HCT116 (cell line): ENCODE data around the gene HTR3A. TPM values are rescaled to one million over a fixed set of nuclear protein-coding genes. Genes with fewer than 3 reads are reported as not detected.

Source experiments
- ATAC-seq: fragments of 200-7000 bp; cut with Tn5 transposase; 2 replicates; pipeline ENCODE4 v1.9.1; 2020; ENCODE audit warnings: mild to moderate bottlenecking, moderate library complexity
- BruUV-seq: library from RNA; stranded (reverse); fragments of 400-500 nt; replicated peaks from 2 replicates; lab custom pipeline; 2021; lab: Mats Ljungman, UMichigan
- CTCF ChIA-PET: fragments of 300-600 bp; sonication (Branson Sonifier 250); formaldehyde crosslinking; loops from one replicate; lab custom pipeline; 2021; ENCODE audit warnings: antibody characterized with exemption; lab: Charles Lee
- POLR2A ChIA-PET: fragments of 300-600, 350-600 bp; sonication (Branson Sonifier 250); formaldehyde crosslinking; loops from one replicate; lab custom pipeline; 2021; ENCODE audit warnings: antibody characterized with exemption; lab: Charles Lee
- RAD21 ChIA-PET, 2 experiments: fragments of 300-600 bp; sonication (Branson Sonifier 250); formaldehyde crosslinking; loops; one replicate each; lab custom pipeline; 2023; ENCODE audit warnings: low total read pairs in 2 of 2; ENCODE audit not compliant: uncharacterized antibody in 2 of 2, unreplicated experiment in 2 of 2, low non-redundant PET in 1 of 2; lab: Charles Lee
- DNase-seq: peaks from one replicate; pipeline ENCODE4 v3.0.0-alpha.2; 2010; ENCODE audit warnings: low read depth, low spot score
- H2AFZ ChIP-seq: fragments of 200-600 bp; shearing (Covaris generic), sonication (generic); 2 replicates; pipeline ENCODE4 v1.6.1; 2017; ENCODE audit warnings: low read depth, mixed run types, mixed read lengths, antibody characterized with exemption, low read length; ENCODE audit not compliant: poor library complexity, severe bottlenecking
- H3K27ac ChIP-seq: 2 replicates; pipeline ENCODE4 v1.5.1; 2012; ENCODE audit warnings: low read depth, low read length
- H3K27me3 ChIP-seq: fragments of 200-600 bp; sonication (generic); 2 replicates; pipeline ENCODE4 v1.6.1; 2016; ENCODE audit warnings: mixed run types, low read length, mixed read lengths; ENCODE audit not compliant: insufficient read depth
- H3K36me3 ChIP-seq, 2 experiments: fragments of 200-500 bp in 1 of 2; fragments of 200-600 bp in 1 of 2; sonication (Bioruptor generic) in 1 of 2; sonication (generic) in 1 of 2; 2 replicates each; pipeline versions ENCODE4 v1.5.1 to v1.6.1; 2014 to 2016; ENCODE audit warnings: low read length in 2 of 2, inconsistent platforms in 1 of 2, mixed read lengths in 1 of 2, mixed run types in 1 of 2; ENCODE audit not compliant: insufficient read depth in 2 of 2, control insufficient read depth in 1 of 2
- H3K4me1 ChIP-seq, 2 experiments: fragments of 200-600 bp in 1 of 2; sonication (generic) in 1 of 2; 2 replicates each; pipeline versions ENCODE4 v1.5.1 to v1.6.1; 2012 to 2017; ENCODE audit warnings: low read length in 2 of 2, inconsistent platforms in 1 of 2, mild to moderate bottlenecking in 1 of 2, mixed read lengths in 1 of 2, mixed run types in 1 of 2, moderate library complexity in 1 of 2; ENCODE audit not compliant: insufficient read depth in 2 of 2, control insufficient read depth in 1 of 2
- H3K4me2 ChIP-seq: fragments of 200-600 bp; sonication (generic); 2 replicates; pipeline ENCODE4 v1.6.1; 2017; ENCODE audit warnings: mixed run types, low read length, mixed read lengths
- H3K4me3 ChIP-seq, 2 experiments: fragments of 200-600 bp in 1 of 2; sonication (generic) in 1 of 2; replicated peaks in 1 of 2; 2 replicates each; pipeline ENCODE4 v1.5.1; 2011 to 2016; ENCODE audit warnings: low read length in 2 of 2, control low read depth in 1 of 2, low read depth in 1 of 2, mild to moderate bottlenecking in 1 of 2, mixed read lengths in 1 of 2, mixed run types in 1 of 2
- H3K79me2 ChIP-seq: fragments of 200-600 bp; sonication (generic); 2 replicates; pipeline ENCODE4 v1.6.1; 2017; ENCODE audit warnings: mild to moderate bottlenecking, mixed run types, low read length, moderate library complexity, mixed read lengths; ENCODE audit not compliant: insufficient read depth
- H3K9ac ChIP-seq: fragments of 200-600 bp; sonication (generic); 2 replicates; pipeline ENCODE4 v1.6.1; 2016; ENCODE audit warnings: low read length, mixed read lengths
- H3K9me2 ChIP-seq: fragments of 200-600 bp; sonication (generic), shearing (Covaris generic); 2 replicates; pipeline ENCODE4 v1.6.1; 2017; ENCODE audit warnings: mixed run types, mild to moderate bottlenecking, moderate library complexity; ENCODE audit not compliant: insufficient read depth
- H3K9me3 ChIP-seq, 2 experiments: fragments of 200-500 bp in 1 of 2; fragments of 200-600 bp in 1 of 2; sonication (Bioruptor generic) in 1 of 2; sonication (generic) in 1 of 2; 2 replicates each; pipeline ENCODE4 v1.6.1; 2014 to 2017; ENCODE audit warnings: low read length in 2 of 2, mixed read lengths in 2 of 2, inconsistent platforms in 1 of 2, low read depth in 1 of 2, mild to moderate bottlenecking in 1 of 2, mixed run types in 1 of 2, moderate library complexity in 1 of 2; ENCODE audit not compliant: control insufficient read depth in 1 of 2, insufficient read depth in 1 of 2
- H4K20me1 ChIP-seq: fragments of 200-600 bp; sonication (generic), shearing (Covaris generic); 2 replicates; pipeline ENCODE4 v1.6.1; 2017; ENCODE audit warnings: mixed run types, mild to moderate bottlenecking, moderate library complexity; ENCODE audit not compliant: insufficient read depth
- CBX3 ChIP-seq: IDR thresholded peaks from 2 replicates; pipeline ENCODE4 v1.6.1; 2012; ENCODE audit warnings: low read depth
- CEBPB ChIP-seq: IDR thresholded peaks from 2 replicates; pipeline ENCODE4 v1.6.1; 2012; ENCODE audit warnings: low read depth
- EGR1 ChIP-seq: IDR thresholded peaks from 2 replicates; pipeline ENCODE4 v1.6.1; 2012; ENCODE audit warnings: low read depth
- ELF1 ChIP-seq: IDR thresholded peaks from 2 replicates; pipeline ENCODE4 v1.6.1; 2012; ENCODE audit warnings: low read depth, borderline replicate concordance
- EZH2 ChIP-seq: fragments of 200-600 bp; sonication (generic); IDR thresholded peaks from 2 replicates; pipeline ENCODE4 v1.6.1; 2017; ENCODE audit warnings: antibody characterized with exemption, mixed run types
- EZH2phosphoT487 ChIP-seq: fragments of 200-600 bp; IDR thresholded peaks from 2 replicates; pipeline ENCODE4 v1.6.1; 2018; ENCODE audit warnings: antibody characterized with exemption, borderline replicate concordance
- FOSL1 ChIP-seq: IDR thresholded peaks from 2 replicates; pipeline ENCODE4 v1.6.1; 2012; ENCODE audit warnings: low read depth
- JUND ChIP-seq: IDR thresholded peaks from 2 replicates; pipeline ENCODE4 v1.6.1; 2012
- MAX ChIP-seq: IDR thresholded peaks from 2 replicates; pipeline ENCODE4 v1.6.1; 2012
- POLR2A ChIP-seq: IDR thresholded peaks from 2 replicates; pipeline ENCODE4 v1.7.0; 2011; ENCODE audit warnings: borderline replicate concordance; ENCODE audit not compliant: insufficient read depth, insufficient read length; ENCODE audit errors: extremely low read depth
- POLR2AphosphoS5 ChIP-seq: IDR thresholded peaks from 2 replicates; pipeline ENCODE4 v1.6.1; 2011; ENCODE audit warnings: mild to moderate bottlenecking, low read depth, low read length, moderate library complexity
- RAD21 ChIP-seq: IDR thresholded peaks from 2 replicates; pipeline ENCODE4 v1.6.1; 2012; ENCODE audit warnings: low read depth, mild to moderate bottlenecking
- REST ChIP-seq: IDR thresholded peaks from 2 replicates; pipeline ENCODE4 v1.6.1; 2012; ENCODE audit warnings: low read depth
- SIN3A ChIP-seq: IDR thresholded peaks from 2 replicates; pipeline ENCODE4 v1.6.1; 2012; ENCODE audit warnings: low read depth
- SP1 ChIP-seq: IDR thresholded peaks from 2 replicates; pipeline ENCODE4 v1.6.1; 2012; ENCODE audit warnings: low read depth
- SRF ChIP-seq: IDR thresholded peaks from 2 replicates; pipeline ENCODE4 v1.6.1; 2012; ENCODE audit warnings: low read depth
- TCF7L2 ChIP-seq: IDR thresholded peaks from 2 replicates; pipeline ENCODE4 v1.7.0; 2011; ENCODE audit warnings: borderline replicate concordance, inconsistent platforms; ENCODE audit not compliant: insufficient read depth, insufficient read length; ENCODE audit errors: extremely low read depth
- YY1 ChIP-seq: IDR thresholded peaks from 2 replicates; pipeline ENCODE4 v1.6.1; 2011; ENCODE audit warnings: low read length, low read depth, moderate library complexity, mild to moderate bottlenecking; ENCODE audit not compliant: insufficient replicate concordance; ENCODE audit errors: extremely low read depth
- ZFX ChIP-seq: fragments of 450-650 bp; IDR thresholded peaks from 2 replicates; pipeline ENCODE4 v1.6.1; 2017
- ZNF274 ChIP-seq: fragments of 200-500 bp; sonication (Bioruptor generic); IDR thresholded peaks from 2 replicates; pipeline ENCODE4 v1.6.1; 2014; ENCODE audit warnings: mild to moderate bottlenecking, low read depth, low read length, inconsistent platforms
- intact Hi-C: fragments of 100-400 bp; cut with micrococcal nuclease; formaldehyde crosslinking; loops from 2 replicates; pipeline ENCODE4 v1.10.0; 2022
- total RNA-seq: library from RNA; stranded (reverse); gene quantifications from one replicate; pipeline ENCODE4 v1.2.1, GENCODE V29; 2021; ENCODE audit not compliant: unreplicated experiment

HTR3A gene
- total RNA-seq, 1 experiment from 2014 or later = 0.12 TPM

- DNase-seq (no peak), ATAC-seq (no peak)
- BruUV-seq = no TSS peak
- ChIA-PET RAD21 (no interaction called here), CTCF (no interaction called here), POLR2A (no interaction called here)
- Histone ChIP-seq H4K20me1 (no peaks in the 10 kb centered on the region), H3K9me2 (no peaks in the 10 kb centered on the region), H3K4me2 (no peak overlapping the region), H3K4me1 (no peaks in the 10 kb centered on the region), H3K27me3 (0 out of 2 replicates have a peak, but pooled peaks cover 17% of the 10 kb centered on the region), H3K9me3 (no peaks in the 10 kb centered on the region), H3K79me2 (no peaks in the 10 kb centered on the region), H3K27ac (no peak overlapping the region), H3K36me3 (no peaks in the 10 kb centered on the region), H3K4me3 (no peak overlapping the region), H2AFZ (no peak overlapping the region), H3K9ac (no peak overlapping the region)
- TF ChIP-seq EZH2phosphoT487 (no peak), RAD21 (no peak)
- intact Hi-C loops = no loop called here
Measured at GRCh38 chr11:113934761-113935160, 40.1 kb upstream of the HTR3A start.

- ChIA-PET CTCF (no interaction called here), POLR2A (no interaction called here), RAD21 (no interaction called here)
- Histone ChIP-seq H3K27me3 (0 out of 2 replicates have a peak, but pooled peaks cover 17% of the 10 kb centered on the region), H4K20me1 (no peaks in the 10 kb centered on the region), H3K36me3 (no peaks in the 10 kb centered on the region), H3K4me2 (no peak overlapping the region), H3K9me2 (no peaks in the 10 kb centered on the region), H3K79me2 (no peaks in the 10 kb centered on the region), H3K9me3 (no peaks in the 10 kb centered on the region), H2AFZ (no peak overlapping the region), H3K4me1 (no peaks in the 10 kb centered on the region), H3K27ac (no peak overlapping the region), H3K9ac (no peak overlapping the region), H3K4me3 (no peak overlapping the region)
- BruUV-seq = no TSS peak
- intact Hi-C loops = no loop called here
- no peak for DNase-seq
- no peak for TF ChIP-seq JUND
- TF ChIP-seq YY1 = no peak
- TF ChIP-seq SP1 = no peak
- no peak for TF ChIP-seq POLR2AphosphoS5
- TF ChIP-seq EGR1 = no peak
- no peak for TF ChIP-seq CEBPB
- no peak for TF ChIP-seq EZH2phosphoT487
- no peak for TF ChIP-seq TCF7L2
- no peak for TF ChIP-seq CBX3
- no peak for TF ChIP-seq SIN3A
- TF ChIP-seq ZNF274 = no peak
- no peak for TF ChIP-seq POLR2A
- no peak for TF ChIP-seq EZH2
- TF ChIP-seq ELF1 = no peak
- no peak for TF ChIP-seq FOSL1
- TF ChIP-seq ZFX = no peak
- TF ChIP-seq REST = no peak
- no peak for TF ChIP-seq MAX
- TF ChIP-seq RAD21 = no peak
- no peak for TF ChIP-seq SRF
- ATAC-seq = no peak
Measured at GRCh38 chr11:113935858-113936257, 39.0 kb upstream of the HTR3A start.
